ENCODE measurements around the gene PRKCSH.

DNA sequence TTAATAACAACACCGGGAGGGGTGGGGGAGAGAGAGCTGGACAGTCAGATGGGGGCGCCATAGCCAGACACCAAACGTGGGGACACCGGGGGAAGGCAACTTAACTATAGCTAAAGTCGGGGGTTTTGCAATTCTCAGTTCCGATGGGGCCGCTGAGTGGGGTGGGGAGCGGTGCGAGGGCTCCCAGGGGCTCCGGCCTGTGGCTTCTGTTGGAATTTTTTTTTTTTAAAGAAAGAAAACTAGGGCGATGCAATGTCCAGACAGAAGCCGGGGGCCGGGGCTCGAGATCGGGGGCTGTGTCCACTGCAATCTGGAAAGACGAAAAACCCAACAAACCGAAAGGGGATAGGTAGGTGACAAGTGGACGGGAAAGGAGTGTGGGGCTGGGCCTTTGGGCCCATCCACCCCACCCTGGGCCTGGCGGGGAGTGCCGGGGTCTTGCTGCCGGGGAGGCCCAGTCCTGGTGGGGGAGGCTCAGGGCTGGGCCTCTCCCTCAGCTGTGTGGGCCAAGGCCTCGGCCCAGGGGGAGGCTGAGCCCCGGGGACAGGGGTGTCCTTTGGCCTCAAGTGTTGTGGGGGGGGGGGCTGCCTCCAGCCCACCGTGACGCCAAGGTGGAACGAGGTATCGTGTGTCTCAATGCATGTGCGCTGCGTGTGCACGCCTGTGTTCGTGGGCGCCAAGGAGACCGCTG is 17.3 kb downstream of the PRKCSH start:
- no peak for TF ChIP-seq POLR2A (IDR thresholded peaks at IDR 0.05; ENCODE audit: low read length)
- TF ChIP-seq GATA1 (IDR thresholded peaks at IDR 0.05; ENCODE audit: low read depth, low read length): no peak

All from erythroblast (primary cell).